HepG2 (cell line): ENCODE results near the gene EXOC6B. TPM values are rescaled to one million over a fixed set of nuclear protein-coding genes. Genes with fewer than 3 reads are reported as not detected.
A peak's percentile ranks its signal among the peaks of the same experiment; 100 is the strongest.

Source experiments
- AKNA ChIP-seq: sonication (generic); formaldehyde crosslinking; IDR thresholded peaks from 2 replicates; pipeline ENCODE4 v1.4.0; 2020; ENCODE audit warnings: missing genetic modification reagents, borderline replicate concordance
- BORCS8-MEF2B ChIP-seq: sonication (generic); formaldehyde crosslinking; IDR thresholded peaks from 2 replicates; pipeline ENCODE4 v1.8.0; 2022; ENCODE audit warnings: mild to moderate bottlenecking, missing genetic modification reagents
- CSRNP1 ChIP-seq: sonication (generic); formaldehyde crosslinking; IDR thresholded peaks from 2 replicates; pipeline ENCODE4 v1.8.1; 2023; ENCODE audit warnings: mild to moderate bottlenecking, missing genetic modification reagents
- HOXA7 ChIP-seq: sonication (generic); formaldehyde crosslinking; IDR thresholded peaks from 2 replicates; pipeline ENCODE4 v1.8.1; 2022; ENCODE audit warnings: mild to moderate bottlenecking, missing genetic modification reagents, moderate library complexity
- MNT ChIP-seq: fragments of 450-650 bp; IDR thresholded peaks from 2 replicates; pipeline ENCODE4 v1.6.1; 2016
- MXI1 ChIP-seq: IDR thresholded peaks from 3 replicates; pipeline ENCODE4 v1.6.1; 2012; ENCODE audit warnings: low read depth, low read length, inconsistent platforms, borderline replicate concordance
- RFX1 ChIP-seq: fragments of 450-650 bp; IDR thresholded peaks from 2 replicates; pipeline ENCODE4 v1.6.1; 2017
- SMC3 ChIP-seq: IDR thresholded peaks from 2 replicates; pipeline ENCODE4 v1.6.1; 2011; ENCODE audit warnings: low read length, improper control_type of control experiment
- SOX13 ChIP-seq, 3 experiments: fragments of 450-650 bp in 1 of 3; sonication (generic) in 1 of 3; formaldehyde crosslinking in 1 of 3; IDR thresholded peaks in 2 of 3; conservative IDR thresholded peaks in 1 of 3; 2 replicates each; pipeline versions ENCODE4 v1.5.0 to v1.6.1; 2016 to 2020; ENCODE audit warnings: antibody characterized with exemption in 1 of 3, mild to moderate bottlenecking in 1 of 3, missing compliant biosample characterization in 1 of 3, missing genetic modification reagents in 1 of 3, moderate library complexity in 1 of 3
- SP1 ChIP-seq, 2 experiments: fragments of 450-650 bp in 1 of 2; sonication (generic) in 1 of 2; formaldehyde crosslinking in 1 of 2; IDR thresholded peaks; 2 replicates each; pipeline versions ENCODE4 v1.4.0 to v1.6.1; 2016 to 2020; ENCODE audit warnings: missing genetic modification reagents in 1 of 2
- ZBTB2 ChIP-seq: sonication (generic); formaldehyde crosslinking; IDR thresholded peaks from 2 replicates; pipeline ENCODE4 v1.8.0; 2022; ENCODE audit warnings: low read depth, missing genetic modification reagents
- ZBTB33 ChIP-seq: sonication (generic); formaldehyde crosslinking; IDR thresholded peaks from 2 replicates; pipeline ENCODE4 v1.4.0; 2020; ENCODE audit warnings: missing genetic modification reagents
- ZBTB38 ChIP-seq: sonication (generic); formaldehyde crosslinking; IDR thresholded peaks from 2 replicates; pipeline ENCODE4 v1.5.1; 2020; ENCODE audit warnings: mild to moderate bottlenecking, missing genetic modification reagents
- ZNF343 ChIP-seq: sonication (generic); formaldehyde crosslinking; IDR thresholded peaks from 2 replicates; pipeline ENCODE4 v1.4.0; 2020; ENCODE audit warnings: mild to moderate bottlenecking, missing genetic modification reagents
- ZNF572 ChIP-seq: sonication (generic); formaldehyde crosslinking; IDR thresholded peaks from 2 replicates; pipeline ENCODE4 v1.5.1; 2020; ENCODE audit warnings: mild to moderate bottlenecking, missing genetic modification reagents
- ZNF672 ChIP-seq: sonication (generic); formaldehyde crosslinking; IDR thresholded peaks from 2 replicates; pipeline ENCODE4 v1.8.1; 2022; ENCODE audit warnings: missing genetic modification reagents
- polyA plus RNA-seq, 8 experiments: library from polyadenylated mRNA; depleted of rRNA in 3 of 8; stranded (reverse) in 7 of 8; unstranded in 1 of 8; fragments of >200 nt; fragmentation: Illumina TruSeq in 4 of 8; extraction: Trizol in 4 of 8; gene quantifications; 2 replicates each; pipeline versions ENCODE4 v1.2.1 to v1.2.3, GENCODE V29; 2011 to 2016; ENCODE audit warnings: low read depth in 4 of 8, missing spikeins in 1 of 8, mixed read lengths in 1 of 8; ENCODE audit not compliant: insufficient read depth in 1 of 8
- total RNA-seq, 5 experiments: library from RNA; depleted of rRNA; stranded (reverse); fragments of >200 nt; fragmentation: Illumina TruSeq; extraction: Trizol; gene quantifications; 2 replicates each; pipeline ENCODE4 v1.2.3, GENCODE V29; 2016; ENCODE audit warnings: low read depth in 1 of 5

EXOC6B gene
- total and polyA plus RNA-seq, 2 of the 13 experiments (the other 11 are each of a cell fraction or from before 2014, with no cell fraction given), result 9.1 to 15.9 TPM

GRCh38 chr2:72862239-72862988 lies 36.6 kb upstream of the EXOC6B start (continued):
- no peak; the same call in 1 of the 2 replicates for TF ChIP-seq ZBTB33
- TF ChIP-seq ZBTB2 (CRISPR knock-in tag), result no peak
- no peak for TF ChIP-seq ZNF572
- no peak for TF ChIP-seq RFX1
- no peak for TF ChIP-seq SP1 (IDR thresholded peaks at IDR 0.05)
- no peak for TF ChIP-seq SP1 (CRISPR knock-in tag; IDR thresholded peaks at IDR 0.05)
- TF ChIP-seq CSRNP1, result peak; percentile 69; the same call in 1 of the 2 replicates
- no peak for TF ChIP-seq AKNA (CRISPR knock-in tag)
- TF ChIP-seq SMC3, result peak; percentile 63; the same call in 1 of the 2 replicates
- TF ChIP-seq HOXA7 (CRISPR knock-in tag), result no peak
- no peak for TF ChIP-seq ZNF343 (CRISPR knock-in tag)
- 0 out of 2 replicates have a peak, but pooled peaks have one; percentile 50 for TF ChIP-seq ZBTB38 (CRISPR knock-in tag)
- peak; percentile 74 for TF ChIP-seq BORCS8-MEF2B (CRISPR knock-in tag)
- TF ChIP-seq SOX13 (IDR thresholded peaks at IDR 0.05), result no peak
- TF ChIP-seq SOX13 (CRISPR knock-in tag; conservative IDR thresholded peaks at IDR 0.05 in 1 of 2, IDR thresholded peaks at IDR 0.05 in 1 of 2), result peak in 1 of 2 experiments; percentile 44; a peak in 1 of 4 replicates
- TF ChIP-seq ZNF672 (CRISPR knock-in tag), result no peak
- peak; percentile 25; the same call in 1 of the 3 replicates for TF ChIP-seq MXI1
- TF ChIP-seq MNT, result no peak
